ENCODE data around the gene KXD1. TPM values are rescaled to one million over a fixed set of nuclear protein-coding genes. Genes with fewer than 3 reads are reported as not detected.

Gene KXD1
- total RNA-seq, 1 experiment from 2014 or later: 138 TPM

DNA sequence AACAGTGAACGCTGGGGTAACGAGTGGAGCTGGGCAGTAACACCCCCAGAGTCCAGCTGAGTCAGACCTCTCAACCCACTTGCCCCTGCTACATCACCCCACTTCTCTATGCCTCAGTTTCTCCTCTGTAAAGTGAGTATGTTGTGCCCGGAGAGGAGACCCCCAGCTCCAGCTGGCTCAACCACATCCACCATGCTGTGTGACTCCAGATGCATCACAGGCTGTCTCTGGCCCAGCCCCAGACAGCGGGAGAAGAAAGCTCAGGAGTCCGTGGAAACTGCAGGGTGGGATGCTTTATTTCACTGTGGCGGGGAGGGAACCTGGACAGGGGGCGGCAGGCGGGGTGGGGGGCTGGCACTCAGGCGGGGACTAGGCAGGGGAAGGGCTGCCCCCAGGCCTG is 26.2 kb upstream of the KXD1 start:
- no CpG with 5 or more reads among the region's 9 CpGs for WGBS (ENCODE audit: extremely low coverage, insufficient read length, low lambda C conversion rate)
- TF ChIP-seq, protein P1, sequence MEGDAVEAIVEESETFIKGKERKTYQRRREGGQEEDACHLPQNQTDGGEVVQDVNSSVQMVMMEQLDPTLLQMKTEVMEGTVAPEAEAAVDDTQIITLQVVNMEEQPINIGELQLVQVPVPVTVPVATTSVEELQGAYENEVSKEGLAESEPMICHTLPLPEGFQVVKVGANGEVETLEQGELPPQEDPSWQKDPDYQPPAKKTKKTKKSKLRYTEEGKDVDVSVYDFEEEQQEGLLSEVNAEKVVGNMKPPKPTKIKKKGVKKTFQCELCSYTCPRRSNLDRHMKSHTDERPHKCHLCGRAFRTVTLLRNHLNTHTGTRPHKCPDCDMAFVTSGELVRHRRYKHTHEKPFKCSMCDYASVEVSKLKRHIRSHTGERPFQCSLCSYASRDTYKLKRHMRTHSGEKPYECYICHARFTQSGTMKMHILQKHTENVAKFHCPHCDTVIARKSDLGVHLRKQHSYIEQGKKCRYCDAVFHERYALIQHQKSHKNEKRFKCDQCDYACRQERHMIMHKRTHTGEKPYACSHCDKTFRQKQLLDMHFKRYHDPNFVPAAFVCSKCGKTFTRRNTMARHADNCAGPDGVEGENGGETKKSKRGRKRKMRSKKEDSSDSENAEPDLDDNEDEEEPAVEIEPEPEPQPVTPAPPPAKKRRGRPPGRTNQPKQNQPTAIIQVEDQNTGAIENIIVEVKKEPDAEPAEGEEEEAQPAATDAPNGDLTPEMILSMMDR (conservative IDR thresholded peaks at IDR 0.05): no peak

More for the DNA sequence above, 26.2 kb upstream of the KXD1 start:
- Histone ChIP-seq H2BK120ac (ENCODE audit: low read depth, low read length, poor library complexity, severe bottlenecking) (no peak overlapping the region), H4K8ac (replicated peaks; ENCODE audit: insufficient read length, low read depth, low read length) (no peak overlapping the region), H2BK12ac (ENCODE audit: insufficient read length, low read depth, low read length) (no peak overlapping the region), H3K79me1 (ENCODE audit: insufficient read depth, low read depth, low read length, poor library complexity, severe bottlenecking) (no peaks in the 10 kb centered on the region), H3K14ac (ENCODE audit: insufficient read depth, low read length) (no peak overlapping the region), H3K27ac (ENCODE audit: insufficient read length, low read depth, low read length) (no peak overlapping the region), H2BK20ac (ENCODE audit: low read depth, low read length, poor library complexity, severe bottlenecking) (no peak overlapping the region), H3T11ph (ENCODE audit: low read length) (no peak overlapping the region), H3K9me3 (ENCODE audit: control insufficient read depth, low read depth, low read length) (no peaks in the 10 kb centered on the region), H2AFZ (ENCODE audit: low read length) (no peak overlapping the region), H3K56ac (ENCODE audit: insufficient read length, low read depth, low read length) (no peak overlapping the region), H3K4ac (ENCODE audit: low read depth, low read length) (no peak overlapping the region), H2AK5ac (ENCODE audit: insufficient read length, low read length) (no peak overlapping the region), H4K91ac (ENCODE audit: insufficient read length, low read depth, low read length) (no peak overlapping the region), H3K9ac (ENCODE audit: extremely low read depth, insufficient read length, low read length) (no peak overlapping the region), H3K23ac (ENCODE audit: insufficient read length, low read depth, low read length) (no peak overlapping the region), H3K27me3 (ENCODE audit: insufficient read depth, low read length) (no peaks in the 10 kb centered on the region), H4K20me1 (ENCODE audit: control insufficient read depth, insufficient read depth, insufficient read length) (no peaks in the 10 kb centered on the region), H3K18ac (ENCODE audit: insufficient read length, low read depth, low read length) (no peak overlapping the region), H3K79me2 (ENCODE audit: insufficient read depth, low read length) (no peaks in the 10 kb centered on the region), H2BK5ac (ENCODE audit: insufficient read length, low read length) (no peak overlapping the region), H3K4me1 (ENCODE audit: insufficient read depth, low read length) (no peaks in the 10 kb centered on the region), H2BK15ac (ENCODE audit: low read depth, low read length) (no peak overlapping the region), H3K4me2 (ENCODE audit: insufficient read depth, insufficient read length, low read length) (no peak overlapping the region), H4K5ac (ENCODE audit: insufficient read length, low read depth, low read length) (no peak overlapping the region), H3K23me2 (ENCODE audit: insufficient read length, low read depth, low read length, poor library complexity, severe bottlenecking) (no peaks in the 10 kb centered on the region)
- Mint-ChIP-seq H3K27ac (no peak overlapping the region), H3K4me1 (no peaks in the 10 kb centered on the region), H3K9me3 (no peaks in the 10 kb centered on the region), H3K4me3 (no peak overlapping the region), H3K36me3 (ENCODE audit: insufficient read depth in 1 of 3, low read depth in 3 of 3) (peaks cover 18 to 40% (median 38%) of the 10 kb centered on the region in 3 experiments), H3K27me3 (ENCODE audit: low read depth) (no peaks in the 10 kb centered on the region)
- DNase-seq: no peak
